MM.1S (cell line): ENCODE results near the gene PGLYRP3.

Experiments
- DNase-seq: peaks from one replicate; pipeline ENCODE4 v3.0.0-alpha.2; 2015
- H2AFZ ChIP-seq: fragments of 300-600 bp; sonication (generic); 2 replicates; pipeline ENCODE4 v1.6.0; 2016; ENCODE audit warnings: antibody characterized with exemption, low read length
- H3F3A ChIP-seq: fragments of 300-600 bp; sonication (generic); 2 replicates; pipeline ENCODE4 v1.6.1; 2016; ENCODE audit warnings: mild to moderate bottlenecking, antibody characterized with exemption, low read length, moderate library complexity, mixed read lengths; ENCODE audit not compliant: insufficient read depth
- H3K27ac ChIP-seq: fragments of 300-600 bp; sonication (generic); 2 replicates; pipeline ENCODE4 v1.5.1; 2016; ENCODE audit warnings: mild to moderate bottlenecking, low read length
- H3K27me3 ChIP-seq: fragments of 300-600 bp; sonication (generic); replicated peaks from 2 replicates; pipeline ENCODE4 v1.6.0; 2016; ENCODE audit warnings: low read length; ENCODE audit not compliant: insufficient read depth
- H3K36me3 ChIP-seq: fragments of 300-600 bp; sonication (generic); replicated peaks from 2 replicates; pipeline ENCODE4 v1.6.1; 2016; ENCODE audit warnings: mild to moderate bottlenecking, low read length, mixed read lengths; ENCODE audit not compliant: insufficient read depth
- H3K4me1 ChIP-seq: fragments of 300-600 bp; sonication (generic); 2 replicates; pipeline ENCODE4 v1.6.1; 2016; ENCODE audit warnings: low read length, mixed read lengths
- H3K4me2 ChIP-seq: fragments of 300-600 bp; sonication (generic); 2 replicates; pipeline ENCODE4 v1.6.0; 2016; ENCODE audit warnings: low read depth, low read length
- H3K4me3 ChIP-seq: fragments of 300-600 bp; sonication (generic); 2 replicates; pipeline ENCODE4 v1.5.1; 2016; ENCODE audit warnings: low read length, mixed read lengths
- H3K79me2 ChIP-seq: fragments of 300-600 bp; sonication (generic); 2 replicates; pipeline ENCODE4 v1.6.1; 2016; ENCODE audit warnings: mixed run types, low read length, mixed read lengths
- H3K9ac ChIP-seq: fragments of 300-600 bp; sonication (generic); 2 replicates; pipeline ENCODE4 v1.6.1; 2016; ENCODE audit warnings: low read length, mixed read lengths
- H3K9me2 ChIP-seq: fragments of 300-600 bp; sonication (generic); replicated peaks from 2 replicates; pipeline ENCODE4 v1.6.1; 2016; ENCODE audit warnings: mild to moderate bottlenecking, low read length, mixed read lengths; ENCODE audit not compliant: insufficient read depth
- H3K9me3 ChIP-seq: fragments of 300-600 bp; sonication (generic); replicated peaks from 2 replicates; pipeline ENCODE4 v1.6.1; 2016; ENCODE audit warnings: mild to moderate bottlenecking, low read length, mixed read lengths; ENCODE audit not compliant: insufficient read depth
- H4K20me1 ChIP-seq: fragments of 300-600 bp; sonication (generic); 2 replicates; pipeline ENCODE4 v1.6.1; 2016; ENCODE audit warnings: mild to moderate bottlenecking, low read length, moderate library complexity, mixed read lengths; ENCODE audit not compliant: insufficient read depth
- CTCF ChIP-seq: fragments of 300-600 bp; sonication (generic); IDR thresholded peaks from 2 replicates; pipeline ENCODE4 v1.5.1; 2016; ENCODE audit warnings: antibody characterized with exemption, low read length, mixed read lengths
- EZH2 ChIP-seq: fragments of 300-600 bp; sonication (generic); optimal IDR thresholded peaks from 2 replicates; pipeline ENCODE3; 2017; ENCODE audit warnings: low read depth, mild to moderate bottlenecking, antibody characterized with exemption, low read length, mixed read lengths
- EZH2phosphoT487 ChIP-seq: fragments of 300-600 bp; sonication (generic); IDR thresholded peaks from 2 replicates; pipeline ENCODE4 v1.6.1; 2018; ENCODE audit warnings: antibody characterized with exemption, low read length

The PGLYRP3 gene

GRCh38 chr1:153353226-153353947, 40.6 kb upstream of the PGLYRP3 start:
- no peak for DNase-seq
- no peak overlapping the region for H3K4me3 ChIP-seq
- no peaks in the 10 kb centered on the region for H4K20me1 ChIP-seq
- H3K9me3 ChIP-seq, result no peaks in the 10 kb centered on the region
- H3K79me2 ChIP-seq, result no peaks in the 10 kb centered on the region
- H3K4me2 ChIP-seq, result no peak overlapping the region
- H3K9me2 ChIP-seq, result no peaks in the 10 kb centered on the region
- TF ChIP-seq EZH2phosphoT487 (no peak), CTCF (peak; percentile 50), EZH2 (no peak)
- H3K27me3 ChIP-seq, result peaks cover 8% of the 10 kb centered on the region; the same call in 1 of the 2 replicates
- H3K9ac ChIP-seq, result no peak overlapping the region
- H3K27ac ChIP-seq, result no peak overlapping the region
- H2AFZ ChIP-seq, result no peak overlapping the region
- H3F3A ChIP-seq, result no peaks in the 10 kb centered on the region
- no peaks in the 10 kb centered on the region for H3K36me3 ChIP-seq
- H3K4me1 ChIP-seq, result 0 out of 2 replicates have a peak, but pooled peaks cover 3% of the 10 kb centered on the region

GRCh38 chr1:153352523-153352922, 39.8 kb upstream of the PGLYRP3 start:
- Histone ChIP-seq H3K9me2 (no peaks in the 10 kb centered on the region), H3F3A (no peaks in the 10 kb centered on the region), H3K27me3 (peaks cover 8% of the 10 kb centered on the region; the same call in 1 of the 2 replicates), H3K36me3 (no peaks in the 10 kb centered on the region), H3K4me2 (no peak overlapping the region), H3K27ac (no peak overlapping the region), H3K4me3 (no peak overlapping the region), H3K9me3 (no peaks in the 10 kb centered on the region), H3K79me2 (no peaks in the 10 kb centered on the region), H2AFZ (no peak overlapping the region), H4K20me1 (no peaks in the 10 kb centered on the region), H3K9ac (no peak overlapping the region), H3K4me1 (0 out of 2 replicates have a peak, but pooled peaks cover 3% of the 10 kb centered on the region)
- DNase-seq, result peak; percentile 77
- no peak for TF ChIP-seq EZH2
- TF ChIP-seq EZH2phosphoT487, result no peak
- TF ChIP-seq CTCF, result peak; percentile 96

- Histone ChIP-seq H2AFZ (no peak overlapping the region), H3K4me3 (no peak overlapping the region), H3K4me1 (peaks cover 7% of the 10 kb centered on the region; the same call in 1 of the 2 replicates), H3K9me3 (no peaks in the 10 kb centered on the region), H3K79me2 (no peaks in the 10 kb centered on the region), H4K20me1 (no peaks in the 10 kb centered on the region), H3F3A (no peaks in the 10 kb centered on the region), H3K27ac (no peak overlapping the region), H3K9me2 (no peaks in the 10 kb centered on the region), H3K36me3 (no peaks in the 10 kb centered on the region), H3K9ac (no peak overlapping the region), H3K27me3 (peaks cover 8% of the 10 kb centered on the region; the same call in 1 of the 2 replicates), H3K4me2 (no peak overlapping the region)
- TF ChIP-seq EZH2phosphoT487 (no peak), EZH2 (no peak), CTCF (no peak)
- DNase-seq, result no peak
These were observed 37.7 kb upstream of the PGLYRP3 start for GRCh38 chr1:153350321-153350957.
